Activated CD4-positive, alpha-beta T cell treated with anti-CD3 and anti-CD28 coated beads for 48 hours (primary cell): ENCODE results near the gene CCDC47.
"Not testable (repeated sequence)": the region's sequence is repeated elsewhere in the genome, so short reads cannot be mapped to it uniquely, and the experiment has no call there.

Experiments
- DNase-seq: peaks from one replicate; pipeline ENCODE4 v3.0.0-alpha.2; 2020

The CCDC47 gene

GRCh38 chr17:63773272-63774140 lies at the start of gene CCDC47:
Gene CCDC47, minus strand, starts transcription at chr17:63773597. Its CDS starts 7,422 bp downstream, at chr17:63766175.
- peak; percentile 99 for DNase-seq

- DNase-seq = no peak
Observed at GRCh38 chr17:63822537-63822936, 49.1 kb upstream of the CCDC47 start.

GRCh38 chr17:63821804-63822203 lies 48.4 kb upstream of the CCDC47 start:
- DNase-seq = no peak

GRCh38 chr17:63820963-63821561 lies 47.7 kb upstream of the CCDC47 start:
- DNase-seq = no peak

GRCh38 chr17:63819585-63820537 lies 46.5 kb upstream of the CCDC47 start:
- DNase-seq = no peak

GRCh38 chr17:63819131-63819530 lies 45.7 kb upstream of the CCDC47 start:
- no peak for DNase-seq

GRCh38 chr17:63817736-63818385 lies 44.5 kb upstream of the CCDC47 start:
- no peak for DNase-seq

- no peak for DNase-seq
Observed at GRCh38 chr17:63816669-63817068, 43.3 kb upstream of the CCDC47 start.

- DNase-seq = no peak
Observed at GRCh38 chr17:63816123-63816522, 42.7 kb upstream of the CCDC47 start.

GRCh38 chr17:63809970-63810369 lies 36.6 kb upstream of the CCDC47 start:
- DNase-seq = no peak

GRCh38 chr17:63805591-63805990 lies 32.2 kb upstream of the CCDC47 start:
- no peak for DNase-seq

GRCh38 chr17:63804328-63804727 lies 30.9 kb upstream of the CCDC47 start:
- DNase-seq = no peak

- DNase-seq = no peak
Observed at GRCh38 chr17:63800783-63801182, 27.4 kb upstream of the CCDC47 start.

- no peak for DNase-seq
Observed at GRCh38 chr17:63798572-63799106, 25.2 kb upstream of the CCDC47 start.

- not testable (repeated sequence) for DNase-seq
Observed at GRCh38 chr17:63796375-63796774, 23.0 kb upstream of the CCDC47 start.

GRCh38 chr17:63792055-63792729 lies 18.8 kb upstream of the CCDC47 start:
- no peak for DNase-seq

- no peak for DNase-seq
Observed at GRCh38 chr17:63790057-63790456, 16.7 kb upstream of the CCDC47 start.

- no peak for DNase-seq
Observed at GRCh38 chr17:63786971-63787711, 13.7 kb upstream of the CCDC47 start.

- no peak for DNase-seq
Observed at GRCh38 chr17:63786117-63786516, 12.7 kb upstream of the CCDC47 start.

GRCh38 chr17:63785556-63785955 lies 12.2 kb upstream of the CCDC47 start:
- DNase-seq = no peak

GRCh38 chr17:63783522-63783921 lies 10.1 kb upstream of the CCDC47 start:
- DNase-seq = no peak
